GM10847 (cell line): ENCODE results near the gene SCAF4.

Experiments
- POLR2A ChIP-seq: IDR thresholded peaks from 2 replicates; pipeline ENCODE4 v1.6.1; 2011; ENCODE audit not compliant: insufficient read length; ENCODE audit errors: extremely low read depth

The SCAF4 gene

GRCh38 chr21:31698461-31698860 is 33.5 kb downstream of the SCAF4 start:
- TF ChIP-seq POLR2A, result no peak

GRCh38 chr21:31696424-31696823 is 35.5 kb downstream of the SCAF4 start:
- TF ChIP-seq POLR2A, result no peak

GRCh38 chr21:31693222-31693621 is 38.7 kb downstream of the SCAF4 start:
- TF ChIP-seq POLR2A, result no peak

- no peak for TF ChIP-seq POLR2A
These were observed 43.1 kb downstream of the SCAF4 start for GRCh38 chr21:31688603-31689368.

GRCh38 chr21:31687108-31687507 is 44.8 kb downstream of the SCAF4 start:
- TF ChIP-seq POLR2A, result no peak

- TF ChIP-seq POLR2A, result no peak
These were observed 45.5 kb downstream of the SCAF4 start for GRCh38 chr21:31686272-31686915.

GRCh38 chr21:31684918-31685317 is 47.0 kb downstream of the SCAF4 start:
- no peak for TF ChIP-seq POLR2A

- no peak for TF ChIP-seq POLR2A
These were observed 48.9 kb downstream of the SCAF4 start for GRCh38 chr21:31683029-31683428.

GRCh38 chr21:31682620-31683019 is 49.3 kb downstream of the SCAF4 start:
- no peak for TF ChIP-seq POLR2A

- TF ChIP-seq POLR2A, result no peak
These were observed 53.4 kb downstream of the SCAF4 start for GRCh38 chr21:31678478-31678877.

- TF ChIP-seq POLR2A, result no peak
These were observed 54.9 kb downstream of the SCAF4 start for GRCh38 chr21:31677047-31677446.

- no peak for TF ChIP-seq POLR2A
These were observed 56.0 kb downstream of the SCAF4 start for GRCh38 chr21:31675960-31676359.

- TF ChIP-seq POLR2A, result no peak
These were observed 56.6 kb downstream of the SCAF4 start for GRCh38 chr21:31675318-31675717.

- no peak for TF ChIP-seq POLR2A
These were observed 58.5 kb downstream of the SCAF4 start for GRCh38 chr21:31673321-31673912.

- no peak for TF ChIP-seq POLR2A
These were observed 60.0 kb downstream of the SCAF4 start for GRCh38 chr21:31671931-31672330.

GRCh38 chr21:31671146-31671716 is 60.7 kb downstream of the SCAF4 start:
- no peak for TF ChIP-seq POLR2A
